SK-N-SH (cell line): ENCODE measurements around the gene FYB1. TPM values are rescaled to one million over a fixed set of nuclear protein-coding genes. Genes with fewer than 3 reads are reported as not detected.

Source experiments
- CTCF ChIA-PET: fragments of 300-600, 350-600 bp; formaldehyde crosslinking; extraction: SDS; loops from one replicate; lab custom pipeline; 2021; lab: Yijun Ruan, JAX
- POLR2A ChIA-PET: fragments of 350-600 bp; sonication (Branson Sonifier 250); formaldehyde crosslinking; extraction: SDS; loops from one replicate; lab custom pipeline; 2020; ENCODE audit warnings: antibody characterized with exemption, inconsistent platforms; lab: Yijun Ruan, JAX
- DNase-seq: peaks from one replicate; pipeline ENCODE4 v3.0.0; 2012
- H2AFZ ChIP-seq: fragments of 200-600 bp; sonication (generic); 2 replicates; pipeline ENCODE4 v1.8.1; 2016; ENCODE audit warnings: antibody characterized with exemption, mild to moderate bottlenecking, low read depth
- H3F3A ChIP-seq: fragments of 200-600 bp; sonication (generic); replicated peaks from 2 replicates; pipeline ENCODE3; 2016; ENCODE audit warnings: antibody characterized with exemption, mild to moderate bottlenecking; ENCODE audit not compliant: insufficient read depth
- H3K27ac ChIP-seq, 2 experiments: fragments of 200-500 bp in 1 of 2; fragments of 200-600 bp in 1 of 2; sonication (Bioruptor generic) in 1 of 2; sonication (generic), shearing (Covaris generic) in 1 of 2; 2 replicates each; pipeline versions ENCODE4 v1.5.1 to v1.6.1; 2014 to 2016; ENCODE audit warnings: low read depth in 2 of 2, inconsistent platforms in 1 of 2, low read length in 1 of 2, mild to moderate bottlenecking in 1 of 2, mixed read lengths in 1 of 2
- H3K27me3 ChIP-seq: fragments of 200-600 bp; sonication (generic), shearing (Covaris generic); 2 replicates; pipeline ENCODE4 v1.6.1; 2016; ENCODE audit warnings: mixed run types; ENCODE audit not compliant: insufficient read depth
- H3K36me3 ChIP-seq, 2 experiments: fragments of 200-500 bp in 1 of 2; fragments of 200-600 bp in 1 of 2; sonication (Bioruptor generic) in 1 of 2; sonication (generic) in 1 of 2; replicated peaks in 1 of 2; 2 replicates each; pipeline versions ENCODE3 to v1.5.1; 2014 to 2016; ENCODE audit warnings: low read length in 1 of 2, mild to moderate bottlenecking in 1 of 2; ENCODE audit not compliant: insufficient read depth in 2 of 2, control insufficient read depth in 1 of 2
- H3K4me1 ChIP-seq, 2 experiments: fragments of 200-500 bp in 1 of 2; fragments of 200-600 bp in 1 of 2; sonication (Bioruptor generic) in 1 of 2; sonication (generic), shearing (Covaris generic) in 1 of 2; 2 replicates each; pipeline versions ENCODE4 v1.5.1 to v1.6.1; 2014 to 2016; ENCODE audit warnings: low read depth in 1 of 2, low read length in 1 of 2, mixed run types in 1 of 2; ENCODE audit not compliant: insufficient read depth in 2 of 2, control insufficient read depth in 1 of 2
- H3K4me2 ChIP-seq: fragments of 200-600 bp; sonication (generic), shearing (Covaris generic); 2 replicates; pipeline ENCODE4 v1.6.1; 2017; ENCODE audit warnings: mixed run types
- H3K4me3 ChIP-seq, 2 experiments: fragments of 200-500 bp in 1 of 2; fragments of 200-600 bp in 1 of 2; sonication (Bioruptor generic) in 1 of 2; sonication (generic), shearing (Covaris generic) in 1 of 2; 2 replicates each; pipeline versions ENCODE4 v1.5.1 to v1.8.1; 2014 to 2016; ENCODE audit warnings: low read depth in 2 of 2, inconsistent platforms in 1 of 2, low read length in 1 of 2, mild to moderate bottlenecking in 1 of 2, mixed read lengths in 1 of 2, moderate library complexity in 1 of 2
- H3K79me2 ChIP-seq: fragments of 200-600 bp; sonication (generic); 2 replicates; pipeline ENCODE4 v1.8.1; 2017; ENCODE audit warnings: mild to moderate bottlenecking; ENCODE audit not compliant: insufficient read depth
- H3K9ac ChIP-seq: fragments of 200-600 bp; sonication (generic); 2 replicates; pipeline ENCODE4 v1.6.1; 2017; ENCODE audit warnings: mixed run types
- H3K9me2 ChIP-seq: fragments of 200-600 bp; sonication (generic); 2 replicates; pipeline ENCODE4 v1.6.1; 2017; ENCODE audit warnings: mixed run types
- H3K9me3 ChIP-seq: fragments of 200-600 bp; sonication (generic); 2 replicates; pipeline ENCODE4 v1.6.1; 2017; ENCODE audit warnings: mixed run types, mild to moderate bottlenecking, moderate library complexity
- H4K20me1 ChIP-seq: fragments of 200-600 bp; sonication (generic); 2 replicates; pipeline ENCODE4 v1.6.1; 2017; ENCODE audit warnings: mild to moderate bottlenecking, mixed run types; ENCODE audit not compliant: insufficient read depth
- ELF1 ChIP-seq: IDR thresholded peaks from 2 replicates; pipeline ENCODE4 v1.4.0; 2012
- EP300 ChIP-seq, 2 experiments: IDR thresholded peaks; 2 replicates each; pipeline versions ENCODE4 v1.4.0 to v1.6.1; 2012; ENCODE audit warnings: borderline replicate concordance in 1 of 2, low read depth in 1 of 2, low read length in 1 of 2
- EZH2phosphoT487 ChIP-seq: fragments of 200-600 bp; sonication (generic); IDR thresholded peaks from 2 replicates; pipeline ENCODE4 v1.6.1; 2017; ENCODE audit warnings: low read depth, mixed run types, mild to moderate bottlenecking, antibody characterized with exemption, moderate library complexity, borderline replicate concordance
- GATA2 ChIP-seq: sonication (generic); formaldehyde crosslinking; IDR thresholded peaks from 2 replicates; pipeline ENCODE4 v1.5.0; 2020; ENCODE audit warnings: mild to moderate bottlenecking, missing genetic modification reagents
- NFIC ChIP-seq: IDR thresholded peaks from 2 replicates; pipeline ENCODE4 v1.4.0; 2012; ENCODE audit warnings: borderline replicate concordance
- REST ChIP-seq: IDR thresholded peaks from 2 replicates; pipeline ENCODE4 v1.6.1; 2012; ENCODE audit warnings: mild to moderate bottlenecking, low read depth, low read length, moderate library complexity
- TAF1 ChIP-seq: IDR thresholded peaks from 2 replicates; pipeline ENCODE4 v1.6.1; 2012; ENCODE audit warnings: low read depth, mild to moderate bottlenecking, low read length, moderate library complexity, borderline replicate concordance
- TCF12 ChIP-seq: IDR thresholded peaks from 2 replicates; pipeline ENCODE4 v1.4.0; 2012
- TEAD4 ChIP-seq: IDR thresholded peaks from 2 replicates; pipeline ENCODE4 v1.4.0; 2012; ENCODE audit warnings: mild to moderate bottlenecking, borderline replicate concordance; ENCODE audit not compliant: insufficient read depth
- USF1 ChIP-seq: IDR thresholded peaks from 2 replicates; pipeline ENCODE4 v1.4.0; 2012; ENCODE audit warnings: low read depth, borderline replicate concordance
- USF2 ChIP-seq: fragments of 150-350 bp; IDR thresholded peaks from 2 replicates; pipeline ENCODE4 v1.6.1; 2017; ENCODE audit warnings: antibody characterized with exemption, low read length, low read depth, borderline replicate concordance
- WGBS: methylation state at CpG from one replicate; pipeline ENCODE4 v1.1.6; 2017; ENCODE audit warnings: low lambda C conversion rate; 5-methylcytosine and 5-hydroxymethylcytosine counted together
- polyA plus RNA-seq, 3 experiments: library from polyadenylated mRNA; depleted of rRNA; stranded (reverse); fragments of >200 nt; gene quantifications; 2 replicates each; pipeline ENCODE4 v1.2.3, GENCODE V29; 2012

The FYB1 gene
- polyA plus RNA-seq, 1 of the 3 experiments (the other 2 are of a cell fraction), result not detected

- POLR2A ChIA-PET, result no interaction called here
- H3K27ac ChIP-seq, result no peak overlapping the region
- no peaks in the 10 kb centered on the region; the same call in 1 of the 2 replicates for H3K9me2 ChIP-seq
- H3K9ac ChIP-seq, result no peak overlapping the region
- no peaks in the 10 kb centered on the region for H3K36me3 ChIP-seq
- 19% methylated on average over 4 of the region's 4 CpGs for WGBS
- no peak for DNase-seq
- H4K20me1 ChIP-seq, result no peaks in the 10 kb centered on the region
- H3K9me3 ChIP-seq, result no peaks in the 10 kb centered on the region
- CTCF ChIA-PET, result interaction anchor here (1.3 to 4.6 kb wide), 2 partner anchors 33 to 41 kb away, joined by 3 to 21 read pairs; no protein-coding TSS in a partner anchor
- H3K4me1 ChIP-seq, result no peaks in the 10 kb centered on the region
- no peak overlapping the region for H2AFZ ChIP-seq
- H3K4me2 ChIP-seq, result no peak overlapping the region
- no peaks in the 10 kb centered on the region for H3F3A ChIP-seq
- peaks cover 5% of the 10 kb centered on the region; the same call in 1 of the 2 replicates for H3K27me3 ChIP-seq
- no peaks in the 10 kb centered on the region for H3K79me2 ChIP-seq
- no peak overlapping the region for H3K4me3 ChIP-seq
- no peak for TF ChIP-seq USF2
- TF ChIP-seq REST, result no peak
- no peak for TF ChIP-seq NFIC
- TF ChIP-seq EZH2phosphoT487, result no peak
- TF ChIP-seq TCF12, result no peak
- TF ChIP-seq, all 33 proteins: peak for 0
These were observed 105.2 kb downstream of the FYB1 start for GRCh38 chr5:39114155-39114554.

- 35% methylated on average over 4 of the region's 4 CpGs for WGBS
- DNase-seq, result no peak
- Histone ChIP-seq H3F3A (no peaks in the 10 kb centered on the region), H3K4me1 (no peaks in the 10 kb centered on the region), H3K27me3 (peaks cover 5% of the 10 kb centered on the region; the same call in 1 of the 2 replicates), H3K4me2 (no peak overlapping the region), H2AFZ (no peak overlapping the region), H3K36me3 (no peaks in the 10 kb centered on the region), H3K9me2 (no peaks in the 10 kb centered on the region; the same call in 1 of the 2 replicates), H4K20me1 (no peaks in the 10 kb centered on the region), H3K79me2 (no peaks in the 10 kb centered on the region), H3K9me3 (no peaks in the 10 kb centered on the region), H3K27ac (no peak overlapping the region), H3K4me3 (no peak overlapping the region), H3K9ac (no peak overlapping the region)
- ChIA-PET CTCF (interaction anchor here (1.3 to 4.6 kb wide), 2 partner anchors 32 to 42 kb away, joined by 3 to 21 read pairs; no protein-coding TSS in a partner anchor), POLR2A (no interaction called here)
- no peak for TF ChIP-seq TAF1
- TF ChIP-seq GATA2 (CRISPR knock-in tag), result no peak
- no peak for TF ChIP-seq USF1
- TF ChIP-seq USF2, result no peak
- TF ChIP-seq ELF1, result no peak
- no peak for TF ChIP-seq EP300 (IDR thresholded peaks at IDR 0.05; ENCODE audit: borderline replicate concordance in 1 of 2, low read depth in 1 of 2, low read length in 1 of 2)
- no peak for TF ChIP-seq REST
- no peak for TF ChIP-seq TEAD4
These were observed 105.9 kb downstream of the FYB1 start for GRCh38 chr5:39113354-39113953.
